Globus pallidus (tissue), 1 donor: Measurements from ENCODE around the gene CHST3.
"Not testable (repeated sequence)": the region's sequence is repeated elsewhere in the genome, so short reads cannot be mapped to it uniquely, and the experiment has no call there.

ENCODE experiments used
- DNase-seq: peaks from one replicate; pipeline ENCODE4 v3.0.0-alpha.2; 2015; ENCODE audit warnings: low spot score

CHST3 gene

GRCh38 chr10:72030762-72031543 is 66.8 kb downstream of the CHST3 start:
- no peak for DNase-seq

GRCh38 chr10:72031706-72032105 is 67.5 kb downstream of the CHST3 start:
- DNase-seq, result no peak

GRCh38 chr10:72032409-72033162 is 68.4 kb downstream of the CHST3 start:
- not testable (repeated sequence) for DNase-seq

GRCh38 chr10:72034040-72034499 is 69.9 kb downstream of the CHST3 start:
- DNase-seq, result no peak

- no peak for DNase-seq
These were observed 70.6 kb downstream of the CHST3 start for GRCh38 chr10:72034761-72035160.

- no peak for DNase-seq
These were observed 71.2 kb downstream of the CHST3 start for GRCh38 chr10:72035252-72035887.

- no peak for DNase-seq
These were observed 73.1 kb downstream of the CHST3 start for GRCh38 chr10:72037266-72037665.

GRCh38 chr10:72037811-72038210 is 73.6 kb downstream of the CHST3 start:
- DNase-seq, result no peak

- no peak for DNase-seq
These were observed 74.3 kb downstream of the CHST3 start for GRCh38 chr10:72038458-72039001.

- DNase-seq, result no peak
These were observed 75.2 kb downstream of the CHST3 start for GRCh38 chr10:72039377-72039776.

GRCh38 chr10:72041491-72041890 is 77.3 kb downstream of the CHST3 start:
- no peak for DNase-seq

GRCh38 chr10:72043016-72043834 is 79.0 kb downstream of the CHST3 start:
- DNase-seq, result no peak

GRCh38 chr10:72044417-72045041 is 80.3 kb downstream of the CHST3 start:
- peak; percentile 96 for DNase-seq

GRCh38 chr10:72045586-72045985 is 81.4 kb downstream of the CHST3 start:
- DNase-seq, result no peak

- peak; percentile 96 for DNase-seq
These were observed 84.4 kb downstream of the CHST3 start for GRCh38 chr10:72048450-72049124.

- no peak for DNase-seq
These were observed 85.3 kb downstream of the CHST3 start for GRCh38 chr10:72049472-72049871.

GRCh38 chr10:72049969-72050781 is 86.0 kb downstream of the CHST3 start:
- no peak for DNase-seq

GRCh38 chr10:72050873-72051272 is 86.7 kb downstream of the CHST3 start:
- DNase-seq, result no peak

GRCh38 chr10:72053690-72054089 is 89.5 kb downstream of the CHST3 start:
- no peak for DNase-seq

GRCh38 chr10:72056113-72056512 is 91.9 kb downstream of the CHST3 start:
- no peak for DNase-seq
